ENCODE measurements around the gene KLK5. TPM values are rescaled to one million over a fixed set of nuclear protein-coding genes. Genes with fewer than 3 reads are reported as not detected.
"Not testable (repeated sequence)": the region's sequence is repeated elsewhere in the genome, so short reads cannot be mapped to it uniquely, and the experiment has no call there.

The KLK5 gene
- total RNA-seq, 1 donor from 2014 or later = not detected

- Histone ChIP-seq H3K27me3 (peaks cover 16% of the 10 kb centered on the region), H3K9me3 (no peaks in the 10 kb centered on the region), H3K4me1 (no peaks in the 10 kb centered on the region), H3K27ac (no peak overlapping the region), H3K4me3 (no peak overlapping the region), H3K36me3 (no peaks in the 10 kb centered on the region)
- TF ChIP-seq CTCF (IDR thresholded peaks at IDR 0.05) = no peak
- ATAC-seq (no peak), DNase-seq (no peak)
- intact Hi-C loops (cut with DNase I) = no loop called here
These were observed 24.8 kb upstream of the KLK5 start for GRCh38 chr19:50977626-50978025.

DNA sequence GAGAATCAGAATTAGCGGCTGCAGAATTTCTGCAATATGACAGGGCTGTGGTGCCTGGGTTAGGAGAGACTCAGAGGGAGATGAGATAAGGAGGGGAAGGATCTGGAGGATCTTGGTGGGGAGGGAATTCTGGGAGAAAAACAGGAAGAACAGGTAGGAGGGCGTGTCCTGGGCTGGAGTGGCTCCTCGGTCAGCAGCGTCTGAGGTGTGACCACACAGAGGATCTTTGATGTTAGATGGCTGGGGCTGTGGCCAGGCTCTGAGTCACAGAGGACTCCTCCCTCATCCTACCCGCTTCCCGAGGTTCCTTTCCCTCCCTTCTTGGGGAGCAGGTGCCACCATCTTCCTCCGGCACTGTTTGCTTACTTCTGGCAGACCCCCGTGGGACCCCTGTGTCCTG lies 22.9 kb upstream of the KLK5 start:
- Histone ChIP-seq H3K36me3 (no peaks in the 10 kb centered on the region), H3K9me3 (no peaks in the 10 kb centered on the region), H3K4me3 (no peak overlapping the region), H3K4me1 (no peaks in the 10 kb centered on the region), H3K27me3 (peaks cover 11% of the 10 kb centered on the region), H3K27ac (no peak overlapping the region)
- intact Hi-C loops (cut with DNase I) = no loop called here
- peak; percentile 75 for ATAC-seq
- TF ChIP-seq CTCF (IDR thresholded peaks at IDR 0.05) = no peak
- no peak for DNase-seq

DNA sequence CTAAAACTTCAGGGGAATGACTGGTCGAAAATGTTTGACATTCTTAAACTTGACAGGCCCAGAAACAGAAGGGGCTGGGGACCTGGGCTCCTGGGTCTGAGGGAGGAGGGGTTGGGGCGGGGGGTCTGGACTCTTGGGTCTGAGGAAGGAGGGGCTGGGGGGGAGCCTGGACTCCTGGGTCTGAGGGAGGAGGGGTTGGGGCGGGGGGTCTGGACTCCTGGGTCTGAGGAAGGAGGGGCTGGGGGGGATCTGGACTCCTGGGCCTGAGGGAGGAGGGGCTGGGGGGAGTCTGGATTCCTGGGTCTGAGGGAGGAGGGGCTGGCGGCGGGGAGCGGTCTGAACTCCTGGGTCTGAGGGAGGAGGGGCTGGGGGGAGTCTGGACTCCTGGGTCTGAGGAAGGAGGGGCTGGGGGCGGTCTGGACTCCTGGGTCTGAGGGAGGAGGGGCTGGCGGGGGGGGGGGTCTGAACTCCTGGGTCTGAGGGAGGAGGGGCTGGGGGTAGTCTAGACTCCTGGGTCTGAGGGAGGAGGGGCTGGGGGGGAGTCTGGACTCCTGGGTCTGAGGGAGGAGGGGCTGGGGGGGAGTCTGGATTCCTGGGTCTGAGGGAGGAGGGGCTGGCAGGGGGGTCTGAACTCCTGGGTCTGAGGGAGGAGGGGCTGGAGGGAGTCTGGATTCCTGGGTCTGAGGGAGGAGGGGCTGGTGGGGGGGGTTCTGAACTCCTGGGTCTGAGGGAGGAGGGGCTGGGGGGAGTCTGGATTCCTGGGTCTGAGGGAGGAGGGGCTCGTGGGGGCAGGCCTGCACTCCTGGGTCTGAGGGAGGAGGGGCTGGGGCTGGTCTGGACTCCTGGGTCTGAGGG lies 22.1 kb upstream of the KLK5 start:
- H3K4me1 ChIP-seq = no peaks in the 10 kb centered on the region
- H3K36me3 ChIP-seq = no peaks in the 10 kb centered on the region
- H3K27me3 ChIP-seq = peaks cover 20% of the 10 kb centered on the region
- H3K4me3 ChIP-seq = no peak overlapping the region
- DNase-seq = no peak
- no peak for TF ChIP-seq CTCF (IDR thresholded peaks at IDR 0.05)
- intact Hi-C loops (cut with DNase I) = no loop called here
- no peaks in the 10 kb centered on the region for H3K9me3 ChIP-seq
- no peak overlapping the region for H3K27ac ChIP-seq
- ATAC-seq = no peak

- Histone ChIP-seq H3K27me3 (peaks cover 17% of the 10 kb centered on the region), H3K36me3 (no peaks in the 10 kb centered on the region), H3K4me1 (no peaks in the 10 kb centered on the region), H3K9me3 (no peaks in the 10 kb centered on the region), H3K27ac (no peak overlapping the region), H3K4me3 (no peak overlapping the region)
- DNase-seq (no peak), ATAC-seq (no peak)
- intact Hi-C loops (cut with DNase I) = no loop called here
- no peak for TF ChIP-seq CTCF (IDR thresholded peaks at IDR 0.05)
These were observed 20.0 kb upstream of the KLK5 start for GRCh38 chr19:50972795-50973376.

DNA sequence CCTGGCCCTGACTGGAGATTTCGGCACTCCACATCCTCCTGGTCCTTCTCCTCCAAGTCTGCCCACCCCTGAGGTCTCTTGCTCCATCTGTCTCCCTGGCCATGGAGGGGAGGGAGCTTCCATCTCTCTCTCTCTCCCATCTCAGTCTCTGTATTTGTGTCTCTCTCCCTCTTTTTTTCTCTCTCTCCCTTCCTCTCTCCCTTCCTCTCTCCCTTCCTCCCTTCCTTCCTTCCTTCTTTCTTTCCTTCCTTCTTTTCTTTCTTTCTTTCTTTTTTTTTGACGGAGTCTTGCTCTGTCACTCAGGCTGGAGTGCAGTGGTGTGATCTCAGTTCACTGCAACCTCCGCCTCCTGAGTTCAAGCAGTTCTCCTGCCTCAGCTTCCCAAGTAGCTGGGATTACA lies 17.0 kb upstream of the KLK5 start:
- H3K4me1 ChIP-seq; H3K27ac ChIP-seq; ATAC-seq; DNase-seq; H3K9me3 ChIP-seq; H3K36me3 ChIP-seq; H3K4me3 ChIP-seq; intact Hi-C loops (cut with DNase I): not testable (repeated sequence)
- peaks cover 17% of the 10 kb centered on the region for H3K27me3 ChIP-seq

GRCh38 chr19:50969413-50969760 lies 16.5 kb upstream of the KLK5 start, which contains the start of gene KLK6:
Gene KLK6, minus strand, starts transcription at chr19:50969591. Its CDS starts 1,487 bp downstream, at chr19:50968104.
- Histone ChIP-seq H3K9me3 (no peaks in the 10 kb centered on the region), H3K4me3 (no peak within 1 kb of the TSS), H3K36me3 (no peaks in the 10 kb centered on the region), H3K27me3 (peaks cover 17% of the 10 kb centered on the region), H3K27ac (no peak within 1 kb of the TSS), H3K4me1 (no peaks in the 10 kb centered on the region)
- DNase-seq = no peak
- peak; percentile 8 for ATAC-seq
- intact Hi-C loops (cut with DNase I) = no loop called here
- no peak for TF ChIP-seq CTCF (IDR thresholded peaks at IDR 0.05)
